ENCODE data around the gene SLIT3. TPM values are rescaled to one million over a fixed set of nuclear protein-coding genes. Genes with fewer than 3 reads are reported as not detected.
A peak's percentile ranks its signal among the peaks of the same experiment; 100 is the strongest.

The SLIT3 gene
- total RNA-seq, 1 experiment from 2014 or later: 0.44 TPM

DNA sequence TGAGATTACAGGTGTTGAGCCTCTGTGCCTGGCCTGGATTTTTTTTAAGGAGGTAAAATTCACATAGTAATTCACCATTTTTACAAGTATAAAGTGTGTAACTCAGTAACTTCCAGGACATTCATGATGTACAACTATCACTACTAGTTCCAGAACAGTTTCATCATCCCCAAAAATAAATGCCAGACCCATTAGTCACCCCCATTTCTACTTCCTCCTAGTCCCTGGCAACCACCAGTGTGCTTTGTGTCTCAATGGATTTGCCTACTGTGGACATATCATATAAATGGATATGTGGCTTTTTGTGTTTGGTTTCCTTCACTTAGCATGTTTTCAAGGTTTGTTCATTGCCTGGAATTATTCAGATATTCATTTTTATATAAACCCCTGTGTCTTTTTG, 649.3 kb downstream of the SLIT3 start:
- Histone ChIP-seq H3K27me3 (ENCODE audit: low read length) (no peaks in the 10 kb centered on the region), H3K4me1 (ENCODE audit: insufficient read depth, low read length) (peaks cover 18% of the 10 kb centered on the region), H3K9me2 (replicated peaks; ENCODE audit: low read length) (no peaks in the 10 kb centered on the region), H3F3A (ENCODE audit: low read length, unreplicated experiment) (no peaks in the 10 kb centered on the region), H3K9me3 (ENCODE audit: low read length) (no peaks in the 10 kb centered on the region), H2AFZ (ENCODE audit: low read length) (no peak overlapping the region), H4K20me1 (ENCODE audit: low read length) (no peaks in the 10 kb centered on the region), H3K36me3 (ENCODE audit: low read depth, low read length) (no peaks in the 10 kb centered on the region), H3K9ac (ENCODE audit: low read length) (no peak overlapping the region), H3K4me2 (ENCODE audit: low read length) (peak overlapping the region; percentile 31; the same call in 1 of the 2 replicates), H3K27ac (ENCODE audit: low read length) (peak overlapping the region; percentile 37), H3K79me2 (ENCODE audit: low read length) (no peaks in the 10 kb centered on the region), H3K4me3 (ENCODE audit: low read length) (no peak overlapping the region)
- no TSS peak for BruUV-seq (replicated peaks)
- TF ChIP-seq, protein P1, sequence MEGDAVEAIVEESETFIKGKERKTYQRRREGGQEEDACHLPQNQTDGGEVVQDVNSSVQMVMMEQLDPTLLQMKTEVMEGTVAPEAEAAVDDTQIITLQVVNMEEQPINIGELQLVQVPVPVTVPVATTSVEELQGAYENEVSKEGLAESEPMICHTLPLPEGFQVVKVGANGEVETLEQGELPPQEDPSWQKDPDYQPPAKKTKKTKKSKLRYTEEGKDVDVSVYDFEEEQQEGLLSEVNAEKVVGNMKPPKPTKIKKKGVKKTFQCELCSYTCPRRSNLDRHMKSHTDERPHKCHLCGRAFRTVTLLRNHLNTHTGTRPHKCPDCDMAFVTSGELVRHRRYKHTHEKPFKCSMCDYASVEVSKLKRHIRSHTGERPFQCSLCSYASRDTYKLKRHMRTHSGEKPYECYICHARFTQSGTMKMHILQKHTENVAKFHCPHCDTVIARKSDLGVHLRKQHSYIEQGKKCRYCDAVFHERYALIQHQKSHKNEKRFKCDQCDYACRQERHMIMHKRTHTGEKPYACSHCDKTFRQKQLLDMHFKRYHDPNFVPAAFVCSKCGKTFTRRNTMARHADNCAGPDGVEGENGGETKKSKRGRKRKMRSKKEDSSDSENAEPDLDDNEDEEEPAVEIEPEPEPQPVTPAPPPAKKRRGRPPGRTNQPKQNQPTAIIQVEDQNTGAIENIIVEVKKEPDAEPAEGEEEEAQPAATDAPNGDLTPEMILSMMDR (conservative IDR thresholded peaks at IDR 0.05; ENCODE audit: low read depth, low read length): no peak
- CTCF ChIA-PET: no interaction called here
- POLR2A ChIA-PET (ENCODE audit: unreplicated experiment): no interaction called here
- ATAC-seq (peak; percentile 74), DNase-seq (peak; percentile 90)
- intact Hi-C loops (cut with micrococcal nuclease): loop anchor here (5.0 kb wide), 2 partner anchors 39 to 164 kb away; partner anchors contain the start of gene RARS1

DNA sequence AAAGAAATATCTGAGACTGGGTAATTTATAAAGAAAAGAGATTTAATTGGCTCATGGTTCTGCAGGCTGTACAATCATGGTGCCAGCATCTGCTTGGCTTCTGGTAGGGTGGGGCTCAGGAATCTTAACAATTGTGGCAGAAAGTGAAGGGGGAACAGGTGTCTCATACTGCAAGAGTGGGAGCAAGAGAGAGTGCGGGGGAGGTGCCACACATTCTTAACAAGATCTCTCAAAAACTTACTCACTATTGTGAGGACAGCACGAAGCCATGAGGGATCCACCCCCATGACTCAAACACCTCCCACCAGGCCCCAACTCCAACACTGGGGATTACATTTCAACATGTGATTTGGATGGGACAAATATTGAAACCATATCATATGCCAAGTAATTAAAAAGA, 651.6 kb downstream of the SLIT3 start:
- no peak overlapping the region for H3K27ac ChIP-seq (ENCODE audit: low read length)
- intact Hi-C loops (cut with micrococcal nuclease): no loop called here
- no TSS peak for BruUV-seq (replicated peaks)

DNA sequence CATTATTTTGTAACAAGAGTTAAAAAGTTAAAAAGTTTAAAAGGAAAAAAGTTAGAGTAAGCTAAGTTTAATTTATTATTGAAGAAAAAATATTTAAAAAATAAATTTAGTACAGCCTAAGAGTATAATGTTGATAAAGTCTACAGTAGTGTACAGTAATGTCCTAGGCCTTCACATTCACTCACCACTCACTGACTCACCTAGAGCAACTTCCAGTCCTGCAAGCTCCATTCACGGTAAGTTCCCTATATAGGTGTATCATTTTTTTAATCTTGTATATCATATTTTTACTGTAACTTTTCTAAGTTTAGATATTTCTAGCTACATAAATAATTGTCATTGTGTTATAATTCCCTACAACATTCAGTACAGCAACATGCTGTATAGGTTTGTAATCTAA, 652.4 kb downstream of the SLIT3 start:
- Histone ChIP-seq H3K9me3 (ENCODE audit: low read length) (no peaks in the 10 kb centered on the region), H3K4me3 (ENCODE audit: low read length) (no peak overlapping the region), H3K36me3 (ENCODE audit: low read depth, low read length) (no peaks in the 10 kb centered on the region), H3K4me1 (ENCODE audit: insufficient read depth, low read length) (peaks cover 14% of the 10 kb centered on the region), H3K9me2 (replicated peaks; ENCODE audit: low read length) (no peaks in the 10 kb centered on the region), H3K4me2 (ENCODE audit: low read length) (no peak overlapping the region), H3K27me3 (ENCODE audit: low read length) (no peaks in the 10 kb centered on the region), H3F3A (ENCODE audit: low read length, unreplicated experiment) (no peaks in the 10 kb centered on the region), H3K27ac (ENCODE audit: low read length) (no peak overlapping the region), H2AFZ (ENCODE audit: low read length) (no peak overlapping the region), H3K79me2 (ENCODE audit: low read length) (no peaks in the 10 kb centered on the region), H4K20me1 (ENCODE audit: low read length) (no peaks in the 10 kb centered on the region), H3K9ac (ENCODE audit: low read length) (no peak overlapping the region)
- ATAC-seq (no peak), DNase-seq (no peak)
- no TSS peak for BruUV-seq (replicated peaks)
- ChIA-PET CTCF (no interaction called here), POLR2A (ENCODE audit: unreplicated experiment) (interaction anchor here (0.7 kb wide), 1 partner anchor 116 kb away, joined by 3 read pairs; no protein-coding TSS in a partner anchor)
- no peak for TF ChIP-seq EZH2phosphoT487 (IDR thresholded peaks at IDR 0.05; ENCODE audit: borderline replicate concordance, low read length)
- TF ChIP-seq, protein P1 (conservative IDR thresholded peaks at IDR 0.05; ENCODE audit: low read depth, low read length): no peak
- no peak for TF ChIP-seq EZH2 (IDR thresholded peaks at IDR 0.05; ENCODE audit: low read length, unreplicated experiment)
- intact Hi-C loops (cut with micrococcal nuclease): no loop called here

More for the DNA sequence above, 651.6 kb downstream of the SLIT3 start:
- Histone ChIP-seq H3K9me3 (ENCODE audit: low read length) (no peaks in the 10 kb centered on the region), H3K27me3 (ENCODE audit: low read length) (no peaks in the 10 kb centered on the region), H3K36me3 (ENCODE audit: low read depth, low read length) (no peaks in the 10 kb centered on the region), H3K4me3 (ENCODE audit: low read length) (no peak overlapping the region), H3K79me2 (ENCODE audit: low read length) (no peaks in the 10 kb centered on the region), H3F3A (ENCODE audit: low read length, unreplicated experiment) (no peaks in the 10 kb centered on the region), H3K9ac (ENCODE audit: low read length) (no peak overlapping the region), H3K4me1 (ENCODE audit: insufficient read depth, low read length) (peaks cover 14% of the 10 kb centered on the region), H3K9me2 (replicated peaks; ENCODE audit: low read length) (no peaks in the 10 kb centered on the region), H4K20me1 (ENCODE audit: low read length) (no peaks in the 10 kb centered on the region), H3K4me2 (ENCODE audit: low read length) (no peak overlapping the region), H2AFZ (ENCODE audit: low read length) (no peak overlapping the region)
- ATAC-seq (no peak), DNase-seq (no peak)
- CTCF ChIA-PET: no interaction called here
- no peak for TF ChIP-seq EZH2 (IDR thresholded peaks at IDR 0.05; ENCODE audit: low read length, unreplicated experiment)
- TF ChIP-seq, protein P1 (conservative IDR thresholded peaks at IDR 0.05; ENCODE audit: low read depth, low read length): no peak
- TF ChIP-seq EZH2phosphoT487 (IDR thresholded peaks at IDR 0.05; ENCODE audit: borderline replicate concordance, low read length): no peak
- POLR2A ChIA-PET (ENCODE audit: unreplicated experiment): no interaction called here

Measured in PC-3 (cell line).